ENCODE measurements around the gene CBX4.

- TF ChIP-seq CTCF (IDR thresholded peaks at IDR 0.05) (no peak), POLR2A (IDR thresholded peaks at IDR 0.05) (no peak)
Measured at GRCh38 chr17:79803421-79803996, 35.7 kb downstream of the CBX4 start.
